SK-N-MC (cell line): ENCODE measurements around the gene KDM1A.

Experiments used
- EZH2 ChIP-seq: fragments of 200-600 bp; sonication (generic); IDR thresholded peaks from one replicate; pipeline ENCODE4 v1.6.1; 2017; ENCODE audit warnings: antibody characterized with exemption
- FOXP2 ChIP-seq: optimal IDR thresholded peaks from 2 replicates; pipeline ENCODE3; 2011; ENCODE audit warnings: mild to moderate bottlenecking, moderate library complexity; ENCODE audit not compliant: insufficient read depth; ENCODE audit errors: extremely low read length, control extremely low read depth
- POLR2AphosphoS5 ChIP-seq: IDR thresholded peaks from 2 replicates; pipeline ENCODE4 v1.6.1; 2012; ENCODE audit warnings: mild to moderate bottlenecking, low read depth, low read length, borderline replicate concordance

DNA sequence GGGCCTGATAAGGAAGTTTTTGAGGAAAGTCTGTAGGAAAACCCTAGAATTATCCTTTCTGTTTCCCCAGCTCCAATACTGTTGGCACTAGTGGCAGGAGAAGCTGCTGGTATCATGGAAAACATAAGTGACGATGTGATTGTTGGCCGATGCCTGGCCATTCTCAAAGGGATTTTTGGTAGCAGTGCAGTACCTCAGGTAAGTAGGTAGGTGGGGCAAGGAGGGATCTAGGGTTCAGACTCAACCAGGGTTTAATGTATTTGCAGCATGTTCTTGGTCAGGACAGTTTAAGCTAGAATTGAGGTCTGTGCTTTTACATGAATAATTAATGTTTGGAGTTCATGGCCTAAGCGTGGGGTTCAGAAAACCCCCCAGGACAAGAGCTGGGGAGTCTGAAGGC lies 62.1 kb downstream of the KDM1A start:
- TF ChIP-seq EZH2, result no peak
- TF ChIP-seq POLR2AphosphoS5, result no peak
- no peak for TF ChIP-seq FOXP2
